ENCODE data around the gene NFRKB.
A peak's percentile ranks its signal among the peaks of the same experiment; 100 is the strongest.
"Not testable (repeated sequence)": the region's sequence is repeated elsewhere in the genome, so short reads cannot be mapped to it uniquely, and the experiment has no call there.

Gene NFRKB

DNA sequence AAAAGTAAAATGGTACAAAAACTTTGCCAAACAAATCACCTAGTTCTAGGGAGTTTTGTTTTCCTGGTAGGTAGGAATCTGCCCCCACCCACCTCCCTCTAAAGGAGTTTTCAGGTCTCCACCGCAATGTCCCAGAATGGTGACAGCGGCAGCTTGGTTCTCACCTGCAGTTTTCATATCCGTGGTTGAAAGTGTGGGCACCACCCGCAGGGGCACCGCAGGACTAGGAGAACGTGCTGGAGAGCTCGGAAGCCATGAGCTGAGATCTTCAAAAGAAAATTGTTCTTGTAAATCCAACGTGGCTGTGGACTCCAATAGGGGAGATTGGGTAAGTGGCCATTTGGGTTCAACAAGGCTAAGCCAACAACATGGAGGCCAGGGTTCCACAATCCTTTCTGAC is 10.8 kb downstream of the NFRKB start:
- Histone ChIP-seq H3K36me3 (replicated peaks; ENCODE audit: low read depth, low read length) (peaks cover 80% of the 10 kb centered on the region), H3K27ac (ENCODE audit: low read length) (no peak overlapping the region), H3K9me3 (ENCODE audit: insufficient read depth, low read length) (no peaks in the 10 kb centered on the region), H3K9ac (ENCODE audit: low read length) (no peak overlapping the region), H3K79me2 (ENCODE audit: low read length) (no peaks in the 10 kb centered on the region), H4K20me1 (ENCODE audit: insufficient read depth, low read length) (no peaks in the 10 kb centered on the region), H3K4me1 (ENCODE audit: low read length) (no peaks in the 10 kb centered on the region), H3K27me3 (ENCODE audit: low read depth, low read length) (no peaks in the 10 kb centered on the region), H3K4me3 (ENCODE audit: low read length) (no peak overlapping the region), H3K4me2 (ENCODE audit: low read length) (no peak overlapping the region), H2AFZ (ENCODE audit: low read depth, low read length) (no peak overlapping the region)
- TF ChIP-seq CTCF (IDR thresholded peaks at IDR 0.05; ENCODE audit: low read depth, low read length) (no peak), EZH2phosphoT487 (IDR thresholded peaks at IDR 0.05; ENCODE audit: low read depth) (no peak)

DNA sequence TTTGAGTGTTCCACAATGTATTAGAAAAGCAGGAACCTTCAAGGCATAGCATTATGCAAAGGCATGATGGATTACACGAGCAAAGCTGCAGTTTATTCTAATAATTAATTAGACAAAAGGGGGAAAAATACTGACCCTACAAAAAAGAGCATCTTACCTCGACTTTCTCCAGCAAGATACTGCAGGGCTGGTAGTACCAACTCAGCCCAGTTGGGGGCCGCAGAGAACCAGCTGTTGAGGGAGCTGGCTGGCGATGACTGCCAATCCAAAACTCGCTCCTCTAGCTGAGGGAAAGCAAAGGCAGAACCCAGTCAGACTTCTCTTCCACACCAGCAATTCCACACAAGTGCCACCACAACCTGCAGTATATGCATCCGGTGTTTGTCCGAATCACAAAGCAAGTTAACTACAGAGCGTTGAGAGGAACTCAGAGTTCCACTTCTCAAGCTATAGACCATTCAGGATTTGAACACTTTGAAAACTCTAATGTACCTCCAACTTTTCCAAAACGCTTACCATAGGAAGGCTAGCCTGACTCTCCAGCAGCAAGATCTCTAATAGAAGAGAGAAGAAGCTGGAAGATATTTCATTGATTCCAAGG is 13.7 kb downstream of the NFRKB start:
- Histone ChIP-seq H3K36me3 (replicated peaks; ENCODE audit: low read depth, low read length) (peaks cover 78% of the 10 kb centered on the region), H3K4me2 (ENCODE audit: low read length) (no peak overlapping the region), H3K79me2 (ENCODE audit: low read length) (no peaks in the 10 kb centered on the region), H3K9me3 (ENCODE audit: insufficient read depth, low read length) (no peaks in the 10 kb centered on the region), H3K9ac (ENCODE audit: low read length) (no peak overlapping the region), H3K4me3 (ENCODE audit: low read length) (no peak overlapping the region), H4K20me1 (ENCODE audit: insufficient read depth, low read length) (no peaks in the 10 kb centered on the region), H3K27me3 (ENCODE audit: low read depth, low read length) (no peaks in the 10 kb centered on the region), H2AFZ (ENCODE audit: low read depth, low read length) (no peak overlapping the region), H3K4me1 (ENCODE audit: low read length) (no peaks in the 10 kb centered on the region), H3K27ac (ENCODE audit: low read length) (no peak overlapping the region)
- TF ChIP-seq CTCF (IDR thresholded peaks at IDR 0.05; ENCODE audit: low read depth, low read length) (peak; percentile 50), EZH2phosphoT487 (IDR thresholded peaks at IDR 0.05; ENCODE audit: low read depth) (no peak)

- peaks cover 72% of the 10 kb centered on the region for H3K36me3 ChIP-seq (replicated peaks; ENCODE audit: low read depth, low read length)
- H3K4me2 ChIP-seq (ENCODE audit: low read length), result no peak overlapping the region
- H3K4me1 ChIP-seq (ENCODE audit: low read length), result no peaks in the 10 kb centered on the region
- H4K20me1 ChIP-seq (ENCODE audit: insufficient read depth, low read length), result no peaks in the 10 kb centered on the region
- H3K27me3 ChIP-seq (ENCODE audit: low read depth, low read length), result no peaks in the 10 kb centered on the region
- no peak for TF ChIP-seq CTCF (IDR thresholded peaks at IDR 0.05; ENCODE audit: low read depth, low read length)
- TF ChIP-seq EZH2phosphoT487 (IDR thresholded peaks at IDR 0.05; ENCODE audit: low read depth), result no peak
- no peak overlapping the region for H2AFZ ChIP-seq (ENCODE audit: low read depth, low read length)
- H3K27ac ChIP-seq (ENCODE audit: low read length), result no peak overlapping the region
- H3K9me3 ChIP-seq (ENCODE audit: insufficient read depth, low read length), result no peaks in the 10 kb centered on the region
- H3K4me3 ChIP-seq (ENCODE audit: low read length), result no peak overlapping the region
- H3K79me2 ChIP-seq (ENCODE audit: low read length), result no peaks in the 10 kb centered on the region
- H3K9ac ChIP-seq (ENCODE audit: low read length), result no peak overlapping the region
These were observed 15.1 kb downstream of the NFRKB start for GRCh38 chr11:129880311-129880710.

GRCh38 chr11:129871914-129872313 is 23.5 kb downstream of the NFRKB start:
- TF ChIP-seq EZH2phosphoT487 (IDR thresholded peaks at IDR 0.05; ENCODE audit: low read depth), result no peak
- no peak for TF ChIP-seq CTCF (IDR thresholded peaks at IDR 0.05; ENCODE audit: low read depth, low read length)
- H3K36me3 ChIP-seq (replicated peaks; ENCODE audit: low read depth, low read length), result peaks cover 74% of the 10 kb centered on the region
- H3K27me3 ChIP-seq (ENCODE audit: low read depth, low read length), result no peaks in the 10 kb centered on the region
- no peak overlapping the region for H3K4me3 ChIP-seq (ENCODE audit: low read length)
- H3K79me2 ChIP-seq (ENCODE audit: low read length), result no peaks in the 10 kb centered on the region
- H3K4me1 ChIP-seq (ENCODE audit: low read length), result peaks cover 8% of the 10 kb centered on the region
- H3K27ac ChIP-seq (ENCODE audit: low read length), result no peak overlapping the region
- H3K9me3 ChIP-seq (ENCODE audit: insufficient read depth, low read length), result no peaks in the 10 kb centered on the region
- no peak overlapping the region for H3K9ac ChIP-seq (ENCODE audit: low read length)
- no peak overlapping the region for H3K4me2 ChIP-seq (ENCODE audit: low read length)
- no peak overlapping the region for H2AFZ ChIP-seq (ENCODE audit: low read depth, low read length)
- H4K20me1 ChIP-seq (ENCODE audit: insufficient read depth, low read length), result 0 out of 2 replicates have a peak, but pooled peaks cover 1% of the 10 kb centered on the region

DNA sequence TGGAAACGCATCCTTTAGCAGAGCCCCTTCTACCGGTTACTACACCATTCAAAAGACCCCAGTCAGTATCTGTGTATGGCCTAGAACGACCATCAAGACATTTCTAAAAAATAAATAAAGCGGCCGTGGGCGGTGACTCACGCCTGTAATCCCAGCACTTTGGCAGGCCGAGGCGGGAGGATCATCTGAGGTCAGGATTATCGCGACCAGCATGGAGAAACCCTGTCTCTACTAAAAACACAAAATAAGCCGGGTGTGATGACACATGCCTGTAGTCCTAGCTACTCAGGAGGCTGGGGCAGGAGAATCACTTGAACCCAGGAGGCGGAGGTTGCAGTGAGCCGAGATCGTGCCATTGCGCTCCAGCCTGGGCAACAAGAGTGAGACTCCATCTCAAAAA is 26.8 kb downstream of the NFRKB start:
- H3K9ac ChIP-seq (ENCODE audit: low read length); H3K27ac ChIP-seq (ENCODE audit: low read length); H3K27me3 ChIP-seq (ENCODE audit: low read depth, low read length); H3K4me1 ChIP-seq (ENCODE audit: low read length); H2AFZ ChIP-seq (ENCODE audit: low read depth, low read length); H3K9me3 ChIP-seq (ENCODE audit: insufficient read depth, low read length); H3K79me2 ChIP-seq (ENCODE audit: low read length); H3K4me3 ChIP-seq (ENCODE audit: low read length); H3K4me2 ChIP-seq (ENCODE audit: low read length); H4K20me1 ChIP-seq (ENCODE audit: insufficient read depth, low read length): not testable (repeated sequence)
- H3K36me3 ChIP-seq (replicated peaks; ENCODE audit: low read depth, low read length), result peaks cover 85% of the 10 kb centered on the region
